ENCODE data around the gene FEM1A.

DNA sequence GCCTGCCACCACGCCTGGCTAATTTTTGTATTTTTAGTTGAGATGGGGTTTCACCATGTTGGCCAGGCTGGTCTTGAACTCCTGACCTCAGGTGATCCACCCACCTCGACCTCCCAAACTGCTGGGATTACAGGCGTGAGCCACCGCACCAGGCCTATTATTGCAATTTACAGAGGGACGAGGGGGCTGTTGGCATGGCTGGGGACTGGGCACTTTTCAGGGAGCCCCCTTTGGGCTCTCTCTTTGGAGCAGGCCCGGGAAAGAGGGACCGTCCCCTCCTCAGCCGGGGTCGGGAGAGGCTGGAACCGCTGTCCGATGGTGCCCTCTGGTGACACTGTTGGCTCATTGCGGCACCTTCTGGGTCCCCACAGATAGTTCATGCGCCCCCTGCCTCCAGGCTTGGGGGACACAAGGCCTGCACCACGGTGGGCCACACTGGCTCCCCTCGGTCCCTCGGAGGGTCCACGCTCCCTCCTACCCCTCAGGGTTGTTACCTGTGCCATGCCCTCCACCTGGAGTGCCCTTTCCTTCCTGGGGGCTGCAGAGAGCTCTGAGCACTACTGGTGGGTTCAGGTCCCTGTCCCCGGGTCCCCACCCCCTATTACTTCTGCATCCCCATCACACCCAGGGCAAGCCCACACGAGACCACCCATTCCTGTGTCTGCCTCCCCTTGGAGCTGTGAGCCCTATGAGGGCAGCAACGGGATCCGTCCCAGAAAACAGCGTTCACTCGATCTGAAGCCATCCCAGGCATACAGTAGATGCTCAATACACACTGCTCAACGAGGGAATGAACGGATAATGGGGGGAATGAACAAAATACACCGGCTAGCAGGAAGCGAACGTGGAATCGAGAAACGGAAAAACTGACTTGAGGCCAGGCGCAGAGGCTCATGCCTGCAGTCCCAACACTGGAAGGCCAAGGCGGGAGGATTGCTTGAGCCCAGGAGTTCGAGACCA, 12.5 kb downstream of the FEM1A start:
- TF ChIP-seq, protein P1, sequence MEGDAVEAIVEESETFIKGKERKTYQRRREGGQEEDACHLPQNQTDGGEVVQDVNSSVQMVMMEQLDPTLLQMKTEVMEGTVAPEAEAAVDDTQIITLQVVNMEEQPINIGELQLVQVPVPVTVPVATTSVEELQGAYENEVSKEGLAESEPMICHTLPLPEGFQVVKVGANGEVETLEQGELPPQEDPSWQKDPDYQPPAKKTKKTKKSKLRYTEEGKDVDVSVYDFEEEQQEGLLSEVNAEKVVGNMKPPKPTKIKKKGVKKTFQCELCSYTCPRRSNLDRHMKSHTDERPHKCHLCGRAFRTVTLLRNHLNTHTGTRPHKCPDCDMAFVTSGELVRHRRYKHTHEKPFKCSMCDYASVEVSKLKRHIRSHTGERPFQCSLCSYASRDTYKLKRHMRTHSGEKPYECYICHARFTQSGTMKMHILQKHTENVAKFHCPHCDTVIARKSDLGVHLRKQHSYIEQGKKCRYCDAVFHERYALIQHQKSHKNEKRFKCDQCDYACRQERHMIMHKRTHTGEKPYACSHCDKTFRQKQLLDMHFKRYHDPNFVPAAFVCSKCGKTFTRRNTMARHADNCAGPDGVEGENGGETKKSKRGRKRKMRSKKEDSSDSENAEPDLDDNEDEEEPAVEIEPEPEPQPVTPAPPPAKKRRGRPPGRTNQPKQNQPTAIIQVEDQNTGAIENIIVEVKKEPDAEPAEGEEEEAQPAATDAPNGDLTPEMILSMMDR (IDR thresholded peaks at IDR 0.05 in 2 of 3, conservative IDR thresholded peaks at IDR 0.05 in 1 of 3; ENCODE audit: borderline replicate concordance in 1 of 3, insufficient read depth in 1 of 3, low read depth in 2 of 3, low read length in 2 of 3): peak; percentile 89 to 99 (median 90)
- TF ChIP-seq RAD21 (IDR thresholded peaks at IDR 0.05; ENCODE audit: low read depth): peak; percentile 92
- no peak for TF ChIP-seq SP1 (IDR thresholded peaks at IDR 0.05; ENCODE audit: low read depth)
